ENCODE measurements around the gene ARHGEF12.

Gene ARHGEF12

DNA sequence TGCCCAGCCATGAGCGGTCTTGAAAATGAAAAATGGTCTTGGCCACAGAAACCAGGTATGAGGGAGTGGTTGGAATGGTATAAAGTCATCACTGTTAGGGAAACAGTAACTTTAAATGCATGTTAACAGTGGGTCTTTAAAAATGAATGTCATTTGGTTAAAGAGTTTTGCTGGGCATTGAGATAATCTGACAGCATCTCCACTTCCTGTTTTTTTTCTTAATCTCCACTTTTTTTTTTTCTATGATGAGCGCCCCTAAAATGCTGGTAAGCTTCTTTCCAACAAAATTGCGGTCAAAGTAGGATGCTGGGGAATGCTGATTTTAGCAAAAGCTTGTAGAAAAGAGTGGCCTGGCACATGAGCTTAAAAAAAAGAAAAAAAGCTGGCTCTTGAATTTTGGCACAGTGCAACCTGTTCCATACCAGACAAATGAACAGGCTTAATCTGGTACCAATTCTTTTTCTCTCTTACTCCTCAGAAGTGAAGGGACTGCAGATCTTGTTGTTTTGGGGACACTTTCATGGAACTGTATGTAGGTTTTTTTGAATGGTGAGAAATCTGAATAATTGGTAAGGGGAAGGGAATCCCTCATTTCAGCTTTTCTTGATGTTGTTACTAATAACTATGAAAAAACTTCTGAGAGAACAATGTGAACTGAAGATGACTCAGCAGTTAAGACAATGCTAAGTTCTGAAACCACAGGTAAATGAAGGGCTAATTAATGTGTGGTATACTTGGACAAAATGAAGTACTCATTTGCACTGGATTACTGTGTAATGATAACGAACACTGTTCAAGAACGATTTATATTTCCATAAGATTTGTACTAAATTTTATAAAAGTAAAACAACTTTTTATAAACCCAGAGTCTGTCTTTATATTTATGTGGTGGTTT is 3.1 kb upstream of the ARHGEF12 start:
- H3K4me2 ChIP-seq (ENCODE audit: low read length) = no peak overlapping the region
- peaks cover 14% of the 10 kb centered on the region for H3K79me2 ChIP-seq (ENCODE audit: low read length)
- peaks cover 8% of the 10 kb centered on the region for H4K20me1 ChIP-seq (ENCODE audit: insufficient read depth, low read length)
- H3K27me3 ChIP-seq (ENCODE audit: low read depth, low read length) = peaks cover 30% of the 10 kb centered on the region
- peaks cover 13% of the 10 kb centered on the region for H3K4me1 ChIP-seq (ENCODE audit: low read length)
- no peak overlapping the region for H2AFZ ChIP-seq (ENCODE audit: low read depth, low read length)
- H3K27ac ChIP-seq (ENCODE audit: low read length) = no peak overlapping the region
- no peak for TF ChIP-seq EZH2phosphoT487 (IDR thresholded peaks at IDR 0.05; ENCODE audit: low read depth)
- no peak for TF ChIP-seq CTCF (IDR thresholded peaks at IDR 0.05; ENCODE audit: low read depth, low read length)
- no peak overlapping the region for H3K9ac ChIP-seq (ENCODE audit: low read length)
- no peaks in the 10 kb centered on the region for H3K36me3 ChIP-seq (replicated peaks; ENCODE audit: low read depth, low read length)
- H3K9me3 ChIP-seq (ENCODE audit: insufficient read depth, low read length) = no peaks in the 10 kb centered on the region
- no peak overlapping the region for H3K4me3 ChIP-seq (ENCODE audit: low read length)

GRCh38 chr11:120333801-120334200 is 2.4 kb upstream of the ARHGEF12 start:
- Histone ChIP-seq H3K27me3 (ENCODE audit: low read depth, low read length) (peaks cover 36% of the 10 kb centered on the region), H3K27ac (ENCODE audit: low read length) (no peak overlapping the region), H3K36me3 (replicated peaks; ENCODE audit: low read depth, low read length) (no peaks in the 10 kb centered on the region), H3K4me1 (ENCODE audit: low read length) (peaks cover 15% of the 10 kb centered on the region), H3K9ac (ENCODE audit: low read length) (no peak overlapping the region), H4K20me1 (ENCODE audit: insufficient read depth, low read length) (peaks cover 16% of the 10 kb centered on the region), H2AFZ (ENCODE audit: low read depth, low read length) (no peak overlapping the region), H3K4me2 (ENCODE audit: low read length) (no peak overlapping the region), H3K4me3 (ENCODE audit: low read length) (no peak overlapping the region), H3K79me2 (ENCODE audit: low read length) (peaks cover 19% of the 10 kb centered on the region), H3K9me3 (ENCODE audit: insufficient read depth, low read length) (no peaks in the 10 kb centered on the region)
- TF ChIP-seq EZH2phosphoT487 (IDR thresholded peaks at IDR 0.05; ENCODE audit: low read depth) (no peak), CTCF (IDR thresholded peaks at IDR 0.05; ENCODE audit: low read depth, low read length) (no peak)

- H3K4me3 ChIP-seq (ENCODE audit: low read length) = no peak overlapping the region
- TF ChIP-seq EZH2phosphoT487 (IDR thresholded peaks at IDR 0.05; ENCODE audit: low read depth) = no peak
- no peak for TF ChIP-seq CTCF (IDR thresholded peaks at IDR 0.05; ENCODE audit: low read depth, low read length)
- H2AFZ ChIP-seq (ENCODE audit: low read depth, low read length) = no peak overlapping the region
- H3K36me3 ChIP-seq (replicated peaks; ENCODE audit: low read depth, low read length) = no peaks in the 10 kb centered on the region
- peaks cover 21% of the 10 kb centered on the region for H3K79me2 ChIP-seq (ENCODE audit: low read length)
- H3K27ac ChIP-seq (ENCODE audit: low read length) = no peak overlapping the region
- H3K9me3 ChIP-seq (ENCODE audit: insufficient read depth, low read length) = no peaks in the 10 kb centered on the region
- peaks cover 19% of the 10 kb centered on the region for H4K20me1 ChIP-seq (ENCODE audit: insufficient read depth, low read length)
- H3K27me3 ChIP-seq (ENCODE audit: low read depth, low read length) = peaks cover 39% of the 10 kb centered on the region
- no peak overlapping the region for H3K9ac ChIP-seq (ENCODE audit: low read length)
- H3K4me2 ChIP-seq (ENCODE audit: low read length) = no peak overlapping the region
- peaks cover 15% of the 10 kb centered on the region for H3K4me1 ChIP-seq (ENCODE audit: low read length)
These were observed 1.9 kb upstream of the ARHGEF12 start for GRCh38 chr11:120334332-120334731.

GRCh38 chr11:120334894-120335462 is 1.2 kb upstream of the ARHGEF12 start:
- Histone ChIP-seq H3K4me1 (ENCODE audit: low read length) (peaks cover 15% of the 10 kb centered on the region), H3K79me2 (ENCODE audit: low read length) (peaks cover 24% of the 10 kb centered on the region), H4K20me1 (ENCODE audit: insufficient read depth, low read length) (peaks cover 25% of the 10 kb centered on the region), H3K27ac (ENCODE audit: low read length) (no peak overlapping the region), H3K4me2 (ENCODE audit: low read length) (peak overlapping the region; percentile 94), H3K9me3 (ENCODE audit: insufficient read depth, low read length) (no peaks in the 10 kb centered on the region), H2AFZ (ENCODE audit: low read depth, low read length) (peak overlapping the region; percentile 72), H3K36me3 (replicated peaks; ENCODE audit: low read depth, low read length) (no peaks in the 10 kb centered on the region), H3K27me3 (ENCODE audit: low read depth, low read length) (peaks cover 41% of the 10 kb centered on the region), H3K4me3 (ENCODE audit: low read length) (peak overlapping the region; percentile 94), H3K9ac (ENCODE audit: low read length) (peak overlapping the region; percentile 91; the same call in 1 of the 2 replicates)
- TF ChIP-seq CTCF (IDR thresholded peaks at IDR 0.05; ENCODE audit: low read depth, low read length) = peak; percentile 58
- no peak for TF ChIP-seq EZH2phosphoT487 (IDR thresholded peaks at IDR 0.05; ENCODE audit: low read depth)

Data from OCI-LY3 (cell line).